SH-SY5Y (cell line): ENCODE results near the gene RRP12.

Experiments used
- GATA2 ChIP-seq: IDR thresholded peaks from 2 replicates; pipeline ENCODE4 v1.6.1; 2011; ENCODE audit warnings: mild to moderate bottlenecking, low read depth, low read length
- GATA3 ChIP-seq: IDR thresholded peaks from 2 replicates; pipeline ENCODE4 v1.6.1; 2011; ENCODE audit warnings: low read depth, mild to moderate bottlenecking, low read length, moderate library complexity

DNA sequence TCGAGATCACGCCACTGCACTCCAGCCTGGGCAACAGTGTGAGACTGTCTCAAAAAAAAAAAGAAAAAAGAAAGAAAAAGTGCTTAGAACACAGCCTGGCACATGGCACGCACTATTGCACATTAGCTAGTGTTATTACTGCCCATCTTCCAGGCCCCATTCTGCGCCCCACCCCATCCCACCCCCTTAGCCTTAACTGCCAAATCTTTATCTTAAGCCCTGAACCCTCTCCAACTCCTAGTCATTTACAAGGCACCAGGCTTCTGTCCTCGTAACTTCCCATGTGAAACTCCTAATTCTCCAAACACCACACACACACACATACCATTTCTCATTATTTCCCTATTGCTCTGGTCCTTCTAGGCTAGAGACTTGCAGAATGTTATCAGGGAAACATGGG is 71.4 kb downstream of the RRP12 start:
- TF ChIP-seq GATA2 = no peak
- TF ChIP-seq GATA3 = no peak
